Progenitor cell of endocrine pancreas (in vitro differentiated cells): ENCODE measurements around the gene PTPRM. TPM values are rescaled to one million over a fixed set of nuclear protein-coding genes. Genes with fewer than 3 reads are reported as not detected.

Experiments
- DNase-seq: peaks from one replicate; pipeline ENCODE4 v3.0.0; 2021; ENCODE audit warnings: low spot score; ENCODE audit not compliant: unreplicated experiment
- H3K27ac Mint-ChIP-seq: 2 replicates; pipeline ENCODE4 v1.8.0; 2021; ENCODE audit warnings: mild to moderate bottlenecking, moderate library complexity, mixed read lengths
- H3K27me3 Mint-ChIP-seq: 2 replicates; pipeline ENCODE4 v1.8.0; 2021; ENCODE audit warnings: mixed read lengths
- H3K36me3 Mint-ChIP-seq: 2 replicates; pipeline ENCODE4 v1.8.0; 2022; ENCODE audit warnings: mixed read lengths; ENCODE audit not compliant: insufficient read depth
- H3K4me1 Mint-ChIP-seq: 2 replicates; pipeline ENCODE4 v1.8.0; 2021; ENCODE audit warnings: low read depth, mixed read lengths
- H3K4me3 Mint-ChIP-seq: 2 replicates; pipeline ENCODE4 v1.8.0; 2021; ENCODE audit warnings: low read depth, mild to moderate bottlenecking, moderate library complexity, mixed read lengths
- H3K9me3 Mint-ChIP-seq: 2 replicates; pipeline ENCODE4 v1.8.0; 2021; ENCODE audit warnings: low read depth, mixed read lengths
- CTCF ChIP-seq: fragments of 200-600 bp; sonication (generic); IDR thresholded peaks from one replicate; pipeline ENCODE4 v1.5.0; 2021; ENCODE audit warnings: antibody characterized with exemption, mild to moderate bottlenecking; ENCODE audit not compliant: unreplicated experiment
- total RNA-seq: library from RNA; stranded (reverse); gene quantifications from 2 replicates; pipeline ENCODE4 v1.2.1, GENCODE V29; 2021

PTPRM gene
- total RNA-seq, 1 donor from 2014 or later: 23.2 TPM

DNA sequence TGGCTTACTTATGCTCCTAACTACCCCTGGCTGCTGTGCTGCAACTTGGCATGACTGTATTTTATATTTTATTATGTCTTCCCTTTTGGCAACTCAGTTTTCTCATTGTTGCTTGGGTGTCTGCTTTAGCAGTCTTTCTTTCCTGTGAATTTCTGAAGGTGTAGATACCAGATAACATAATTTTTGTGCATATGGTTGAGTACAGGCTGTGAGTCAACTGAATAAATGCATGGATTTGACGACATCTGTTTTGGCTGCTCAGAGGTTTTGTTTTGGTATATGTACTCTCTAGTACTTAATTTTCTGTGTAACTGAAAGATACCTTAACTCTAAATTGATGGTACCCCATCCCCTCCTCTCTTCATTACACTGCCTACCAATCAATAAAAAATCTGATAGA, 303.1 kb downstream of the PTPRM start:
- Mint-ChIP-seq H3K9me3 (peaks cover 25% of the 10 kb centered on the region), H3K27ac (no peak overlapping the region)
- no peak for TF ChIP-seq CTCF

DNA sequence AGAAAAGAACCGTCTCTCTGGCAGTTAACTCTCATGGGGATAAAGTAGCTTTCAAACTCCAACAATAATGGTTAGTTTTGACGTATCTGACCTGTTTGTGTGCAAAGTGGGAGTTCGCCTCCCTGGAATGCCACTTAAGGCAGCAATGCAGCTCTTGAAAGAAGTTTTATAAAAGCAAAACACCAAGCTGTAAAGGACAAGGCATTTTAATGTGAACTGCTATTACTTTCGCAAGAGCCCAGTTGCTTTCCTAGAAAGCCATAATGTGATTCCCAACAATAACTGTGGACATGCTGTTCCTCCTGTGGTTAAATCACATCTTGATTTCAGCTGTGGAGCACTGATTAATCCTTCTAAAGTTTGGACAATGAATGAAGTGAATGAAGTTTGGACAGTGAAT, 303.7 kb downstream of the PTPRM start:
- Mint-ChIP-seq H3K4me1 (no peaks in the 10 kb centered on the region), H3K36me3 (peaks cover 8% of the 10 kb centered on the region), H3K27ac (no peak overlapping the region), H3K4me3 (no peak overlapping the region), H3K27me3 (no peaks in the 10 kb centered on the region), H3K9me3 (peaks cover 25% of the 10 kb centered on the region)
- no peak for TF ChIP-seq CTCF
- DNase-seq: no peak

More for the DNA sequence above, 303.1 kb downstream of the PTPRM start:
- Mint-ChIP-seq H3K4me3 (no peak overlapping the region), H3K4me1 (no peaks in the 10 kb centered on the region), H3K36me3 (peaks cover 5% of the 10 kb centered on the region), H3K27me3 (no peaks in the 10 kb centered on the region)
- no peak for DNase-seq

DNA sequence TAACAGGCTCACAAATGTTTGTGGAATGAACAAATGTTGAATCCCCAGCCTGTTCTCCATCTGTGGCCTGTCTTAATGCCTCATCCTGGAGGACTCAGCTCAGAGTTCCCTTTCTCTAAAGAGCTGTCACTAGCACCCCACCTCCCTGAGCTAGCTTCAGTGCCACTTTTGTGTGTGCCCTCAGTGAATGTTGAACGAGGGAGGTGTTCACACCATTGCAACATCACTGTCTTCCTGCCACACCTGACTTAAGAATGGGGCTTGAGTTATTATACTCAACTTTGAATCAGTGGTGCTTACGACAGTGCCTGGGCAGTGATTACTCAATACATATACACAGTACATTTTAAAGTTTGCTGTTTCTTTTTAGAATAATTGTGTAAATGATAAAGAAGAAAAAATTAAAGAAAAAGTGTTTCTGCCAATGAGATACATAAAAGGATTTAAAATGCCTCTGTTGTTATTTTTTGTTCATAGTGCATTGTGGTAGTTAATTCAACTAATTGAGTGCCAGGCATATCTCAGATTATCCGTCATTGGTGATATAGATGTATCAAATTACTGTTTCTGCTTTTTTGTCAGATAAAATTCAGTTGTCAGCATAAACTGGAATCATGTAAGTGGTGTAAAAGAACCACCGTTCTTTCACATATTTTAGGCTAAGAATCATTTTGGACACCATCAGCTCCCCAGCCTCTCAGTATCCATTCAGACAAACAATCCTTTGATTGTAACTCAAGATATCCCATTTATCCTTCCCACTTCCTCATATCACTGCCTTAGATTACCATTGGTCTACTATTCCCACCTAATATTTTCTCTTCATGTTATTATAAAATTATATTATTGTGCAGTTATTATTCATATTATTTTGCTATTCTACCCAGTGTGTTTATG, 304.7 kb downstream of the PTPRM start:
- Mint-ChIP-seq H3K36me3 (peaks cover 3% of the 10 kb centered on the region), H3K4me1 (no peaks in the 10 kb centered on the region), H3K27ac (no peak overlapping the region), H3K4me3 (no peak overlapping the region), H3K27me3 (no peaks in the 10 kb centered on the region), H3K9me3 (peaks cover 18% of the 10 kb centered on the region)
- TF ChIP-seq CTCF: no peak
- no peak for DNase-seq

DNA sequence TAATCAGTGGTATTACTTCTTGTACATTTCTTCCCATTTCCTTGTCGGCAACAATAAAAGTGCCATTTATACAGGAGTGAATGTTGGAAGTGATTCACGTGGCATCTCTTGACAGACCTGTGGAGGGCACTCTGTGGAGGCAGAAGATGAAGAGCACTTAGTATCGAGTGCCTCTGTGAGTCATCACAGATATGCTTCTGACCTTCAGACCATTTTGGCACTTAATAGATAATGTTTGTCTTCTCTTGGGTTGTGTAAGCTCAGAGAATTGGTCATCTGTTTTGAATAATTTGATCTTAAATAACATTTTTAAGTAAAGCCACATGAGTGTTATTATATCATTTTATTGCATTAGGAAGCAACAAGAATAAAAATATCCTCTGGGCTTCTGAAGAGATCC, 305.5 kb downstream of the PTPRM start:
- Mint-ChIP-seq H3K4me3 (no peak overlapping the region), H3K36me3 (peaks cover 3% of the 10 kb centered on the region), H3K27ac (no peak overlapping the region), H3K4me1 (peaks cover under 1% of the 10 kb centered on the region), H3K27me3 (no peaks in the 10 kb centered on the region), H3K9me3 (peaks cover 10% of the 10 kb centered on the region)
- TF ChIP-seq CTCF: no peak
- no peak for DNase-seq

DNA sequence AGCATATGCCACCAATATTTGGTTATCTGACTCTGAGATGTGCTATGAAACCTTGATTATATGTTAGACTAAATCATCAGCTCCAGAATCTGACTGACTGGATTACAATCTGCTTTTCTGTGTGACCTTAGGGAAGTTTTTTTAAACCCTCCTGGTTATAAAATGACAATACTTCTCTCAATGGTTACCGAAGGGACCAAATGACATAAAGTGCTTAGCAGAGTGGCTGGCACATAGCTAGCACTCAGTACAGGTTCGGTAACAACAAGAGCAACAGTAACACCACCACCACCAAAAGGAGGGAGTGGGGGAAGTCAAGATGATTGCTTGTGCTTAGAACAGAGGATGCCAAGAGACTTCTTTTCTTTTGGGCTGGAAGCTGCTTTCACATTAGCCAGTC, 306.2 kb downstream of the PTPRM start:
- DNase-seq: no peak
- no peak overlapping the region for H3K4me3 Mint-ChIP-seq
- no peak overlapping the region for H3K27ac Mint-ChIP-seq
- peaks cover 3% of the 10 kb centered on the region for H3K36me3 Mint-ChIP-seq
- peaks cover 8% of the 10 kb centered on the region for H3K4me1 Mint-ChIP-seq
- TF ChIP-seq CTCF: no peak
- peaks cover 6% of the 10 kb centered on the region for H3K9me3 Mint-ChIP-seq
- H3K27me3 Mint-ChIP-seq: no peaks in the 10 kb centered on the region
